SK-N-SH (cell line): ENCODE results near the gene PTGER1. TPM values are rescaled to one million over a fixed set of nuclear protein-coding genes. Genes with fewer than 3 reads are reported as not detected.

Experiments
- CTCF ChIA-PET: fragments of 300-600, 350-600 bp; formaldehyde crosslinking; extraction: SDS; loops from one replicate; lab custom pipeline; 2021; lab: Yijun Ruan, JAX
- POLR2A ChIA-PET: fragments of 350-600 bp; sonication (Branson Sonifier 250); formaldehyde crosslinking; extraction: SDS; loops from one replicate; lab custom pipeline; 2020; ENCODE audit warnings: antibody characterized with exemption, inconsistent platforms; lab: Yijun Ruan, JAX
- DNase-seq: peaks from one replicate; pipeline ENCODE4 v3.0.0; 2012
- H2AFZ ChIP-seq: fragments of 200-600 bp; sonication (generic); 2 replicates; pipeline ENCODE4 v1.8.1; 2016; ENCODE audit warnings: antibody characterized with exemption, mild to moderate bottlenecking, low read depth
- H3F3A ChIP-seq: fragments of 200-600 bp; sonication (generic); replicated peaks from 2 replicates; pipeline ENCODE3; 2016; ENCODE audit warnings: antibody characterized with exemption, mild to moderate bottlenecking; ENCODE audit not compliant: insufficient read depth
- H3K27ac ChIP-seq, 2 experiments: fragments of 200-500 bp in 1 of 2; fragments of 200-600 bp in 1 of 2; sonication (Bioruptor generic) in 1 of 2; sonication (generic), shearing (Covaris generic) in 1 of 2; 2 replicates each; pipeline versions ENCODE4 v1.5.1 to v1.6.1; 2014 to 2016; ENCODE audit warnings: low read depth in 2 of 2, inconsistent platforms in 1 of 2, low read length in 1 of 2, mild to moderate bottlenecking in 1 of 2, mixed read lengths in 1 of 2
- H3K27me3 ChIP-seq: fragments of 200-600 bp; sonication (generic), shearing (Covaris generic); 2 replicates; pipeline ENCODE4 v1.6.1; 2016; ENCODE audit warnings: mixed run types; ENCODE audit not compliant: insufficient read depth
- H3K36me3 ChIP-seq, 2 experiments: fragments of 200-500 bp in 1 of 2; fragments of 200-600 bp in 1 of 2; sonication (Bioruptor generic) in 1 of 2; sonication (generic) in 1 of 2; replicated peaks in 1 of 2; 2 replicates each; pipeline versions ENCODE3 to v1.5.1; 2014 to 2016; ENCODE audit warnings: low read length in 1 of 2, mild to moderate bottlenecking in 1 of 2; ENCODE audit not compliant: insufficient read depth in 2 of 2, control insufficient read depth in 1 of 2
- H3K4me1 ChIP-seq, 2 experiments: fragments of 200-500 bp in 1 of 2; fragments of 200-600 bp in 1 of 2; sonication (Bioruptor generic) in 1 of 2; sonication (generic), shearing (Covaris generic) in 1 of 2; 2 replicates each; pipeline versions ENCODE4 v1.5.1 to v1.6.1; 2014 to 2016; ENCODE audit warnings: low read depth in 1 of 2, low read length in 1 of 2, mixed run types in 1 of 2; ENCODE audit not compliant: insufficient read depth in 2 of 2, control insufficient read depth in 1 of 2
- H3K4me2 ChIP-seq: fragments of 200-600 bp; sonication (generic), shearing (Covaris generic); 2 replicates; pipeline ENCODE4 v1.6.1; 2017; ENCODE audit warnings: mixed run types
- H3K4me3 ChIP-seq, 2 experiments: fragments of 200-500 bp in 1 of 2; fragments of 200-600 bp in 1 of 2; sonication (Bioruptor generic) in 1 of 2; sonication (generic), shearing (Covaris generic) in 1 of 2; 2 replicates each; pipeline versions ENCODE4 v1.5.1 to v1.8.1; 2014 to 2016; ENCODE audit warnings: low read depth in 2 of 2, inconsistent platforms in 1 of 2, low read length in 1 of 2, mild to moderate bottlenecking in 1 of 2, mixed read lengths in 1 of 2, moderate library complexity in 1 of 2
- H3K79me2 ChIP-seq: fragments of 200-600 bp; sonication (generic); 2 replicates; pipeline ENCODE4 v1.8.1; 2017; ENCODE audit warnings: mild to moderate bottlenecking; ENCODE audit not compliant: insufficient read depth
- H3K9ac ChIP-seq: fragments of 200-600 bp; sonication (generic); 2 replicates; pipeline ENCODE4 v1.6.1; 2017; ENCODE audit warnings: mixed run types
- H3K9me2 ChIP-seq: fragments of 200-600 bp; sonication (generic); 2 replicates; pipeline ENCODE4 v1.6.1; 2017; ENCODE audit warnings: mixed run types
- H3K9me3 ChIP-seq: fragments of 200-600 bp; sonication (generic); 2 replicates; pipeline ENCODE4 v1.6.1; 2017; ENCODE audit warnings: mixed run types, mild to moderate bottlenecking, moderate library complexity
- H4K20me1 ChIP-seq: fragments of 200-600 bp; sonication (generic); 2 replicates; pipeline ENCODE4 v1.6.1; 2017; ENCODE audit warnings: mild to moderate bottlenecking, mixed run types; ENCODE audit not compliant: insufficient read depth
- EP300 ChIP-seq, 2 experiments: IDR thresholded peaks; 2 replicates each; pipeline versions ENCODE4 v1.4.0 to v1.6.1; 2012; ENCODE audit warnings: borderline replicate concordance in 1 of 2, low read depth in 1 of 2, low read length in 1 of 2
- FOSL2 ChIP-seq: IDR thresholded peaks from 2 replicates; pipeline ENCODE4 v1.4.0; 2012; ENCODE audit warnings: low read depth, mild to moderate bottlenecking, moderate library complexity, borderline replicate concordance
- FOXJ3 ChIP-seq: sonication (generic); formaldehyde crosslinking; IDR thresholded peaks from 2 replicates; pipeline ENCODE4 v1.5.1; 2020; ENCODE audit warnings: mild to moderate bottlenecking, missing genetic modification reagents
- GABPA ChIP-seq: IDR thresholded peaks from 2 replicates; pipeline ENCODE4 v1.4.0; 2012; ENCODE audit warnings: low read depth, mild to moderate bottlenecking
- GATA2 ChIP-seq: sonication (generic); formaldehyde crosslinking; IDR thresholded peaks from 2 replicates; pipeline ENCODE4 v1.5.0; 2020; ENCODE audit warnings: mild to moderate bottlenecking, missing genetic modification reagents
- MEF2A ChIP-seq: IDR thresholded peaks from 2 replicates; pipeline ENCODE4 v1.4.0; 2012; ENCODE audit warnings: low read depth, borderline replicate concordance
- MXI1 ChIP-seq: IDR thresholded peaks from 2 replicates; pipeline ENCODE4 v1.6.1; 2012; ENCODE audit warnings: mild to moderate bottlenecking, low read depth, low read length, improper control_type of control experiment
- NFIC ChIP-seq: IDR thresholded peaks from 2 replicates; pipeline ENCODE4 v1.4.0; 2012; ENCODE audit warnings: borderline replicate concordance
- POLR2AphosphoS5 ChIP-seq: IDR thresholded peaks from 2 replicates; pipeline ENCODE4 v1.6.1; 2012; ENCODE audit warnings: low read depth, low read length
- RAD21 ChIP-seq: IDR thresholded peaks from 2 replicates; pipeline ENCODE4 v1.6.1; 2012; ENCODE audit warnings: mild to moderate bottlenecking, low read length
- RCOR1 ChIP-seq: fragments of 150-350 bp; IDR thresholded peaks from 2 replicates; pipeline ENCODE4 v1.6.1; 2017; ENCODE audit warnings: antibody characterized with exemption, low read length
- SMC3 ChIP-seq: IDR thresholded peaks from 2 replicates; pipeline ENCODE4 v1.6.1; 2012; ENCODE audit warnings: low read depth, low read length, improper control_type of control experiment
- TAF1 ChIP-seq: IDR thresholded peaks from 2 replicates; pipeline ENCODE4 v1.6.1; 2012; ENCODE audit warnings: low read depth, mild to moderate bottlenecking, low read length, moderate library complexity, borderline replicate concordance
- TCF12 ChIP-seq: IDR thresholded peaks from 2 replicates; pipeline ENCODE4 v1.4.0; 2012
- TEAD4 ChIP-seq: IDR thresholded peaks from 2 replicates; pipeline ENCODE4 v1.4.0; 2012; ENCODE audit warnings: mild to moderate bottlenecking, borderline replicate concordance; ENCODE audit not compliant: insufficient read depth
- YY1 ChIP-seq: IDR thresholded peaks from 2 replicates; pipeline ENCODE4 v1.4.0; 2012; ENCODE audit warnings: low read depth, mild to moderate bottlenecking
- WGBS: methylation state at CpG from one replicate; pipeline ENCODE4 v1.1.6; 2017; ENCODE audit warnings: low lambda C conversion rate; 5-methylcytosine and 5-hydroxymethylcytosine counted together
- polyA plus RNA-seq, 3 experiments: library from polyadenylated mRNA; depleted of rRNA; stranded (reverse); fragments of >200 nt; gene quantifications; 2 replicates each; pipeline ENCODE4 v1.2.3, GENCODE V29; 2012
- TF ChIP-seq, protein P1 (sequence below): IDR thresholded peaks from 2 replicates; pipeline ENCODE4 v1.4.0; 2012; ENCODE audit warnings: low read depth, borderline replicate concordance
- TF ChIP-seq, protein P2 (sequence below): fragments of 200-600 bp; sonication (generic); IDR thresholded peaks from 2 replicates; pipeline ENCODE4 v1.6.1; 2017; ENCODE audit warnings: antibody characterized with exemption, mild to moderate bottlenecking, moderate library complexity

PTGER1 gene
- polyA plus RNA-seq, 1 of the 3 experiments (the other 2 are of a cell fraction): 6.0 TPM

DNA sequence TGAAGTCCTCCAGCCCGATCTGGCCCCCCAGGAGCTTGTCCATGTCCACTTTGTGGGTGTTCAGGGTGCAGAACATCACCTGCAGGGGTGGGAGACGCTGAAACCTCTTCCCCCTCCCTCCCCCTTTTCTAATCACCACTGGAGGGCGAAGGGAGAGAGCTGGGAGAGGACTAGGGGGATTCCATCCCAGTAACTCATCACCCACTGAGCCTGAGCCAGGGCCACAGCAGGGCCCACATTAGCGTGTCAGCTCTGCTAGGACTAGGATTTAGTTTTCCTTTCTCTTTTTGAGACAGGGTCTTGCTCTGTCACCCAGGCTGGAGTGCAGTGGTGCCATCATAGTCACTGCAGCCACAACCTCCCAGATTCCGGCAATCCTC lies 5.5 kb upstream of the PTGER1 start:
- Histone ChIP-seq H3K79me2 (peaks cover 10% of the 10 kb centered on the region; the same call in 1 of the 2 replicates), H3K27me3 (no peaks in the 10 kb centered on the region), H3F3A (peaks cover 11% of the 10 kb centered on the region), H3K36me3 (peaks cover under 1 to 10% of the 10 kb centered on the region in 2 experiments), H2AFZ (no peak overlapping the region), H3K9me3 (no peaks in the 10 kb centered on the region), H3K4me3 (no peak overlapping the region), H3K27ac (peak overlapping the region in 1 of 2 experiments; percentile 22; a peak in 1 of 4 replicates), H3K4me2 (no peak overlapping the region), H4K20me1 (no peaks in the 10 kb centered on the region; the same call in 1 of the 2 replicates), H3K9me2 (no peaks in the 10 kb centered on the region), H3K9ac (no peak overlapping the region), H3K4me1 (peaks cover 12 to 21% of the 10 kb centered on the region in 2 experiments; a peak in 2 of 4 replicates)
- CTCF ChIA-PET: interaction anchor here (0.7 to 4.8 kb wide), 34 partner anchors 9 to 411 kb away, joined by 3 to 45 read pairs (median 6); partner anchors contain the start of genes ASF1B, DNAJB1 and GIPC1
- whole genome bisulfite sequencing: 63% methylated on average over 4 of the region's 5 CpGs
- peak; percentile 47 for DNase-seq
- TF ChIP-seq FOXJ3 (no peak), EP300 (IDR thresholded peaks at IDR 0.05; ENCODE audit: borderline replicate concordance in 1 of 2, low read depth in 1 of 2, low read length in 1 of 2) (no peak)
- POLR2A ChIA-PET: no interaction called here

DNA sequence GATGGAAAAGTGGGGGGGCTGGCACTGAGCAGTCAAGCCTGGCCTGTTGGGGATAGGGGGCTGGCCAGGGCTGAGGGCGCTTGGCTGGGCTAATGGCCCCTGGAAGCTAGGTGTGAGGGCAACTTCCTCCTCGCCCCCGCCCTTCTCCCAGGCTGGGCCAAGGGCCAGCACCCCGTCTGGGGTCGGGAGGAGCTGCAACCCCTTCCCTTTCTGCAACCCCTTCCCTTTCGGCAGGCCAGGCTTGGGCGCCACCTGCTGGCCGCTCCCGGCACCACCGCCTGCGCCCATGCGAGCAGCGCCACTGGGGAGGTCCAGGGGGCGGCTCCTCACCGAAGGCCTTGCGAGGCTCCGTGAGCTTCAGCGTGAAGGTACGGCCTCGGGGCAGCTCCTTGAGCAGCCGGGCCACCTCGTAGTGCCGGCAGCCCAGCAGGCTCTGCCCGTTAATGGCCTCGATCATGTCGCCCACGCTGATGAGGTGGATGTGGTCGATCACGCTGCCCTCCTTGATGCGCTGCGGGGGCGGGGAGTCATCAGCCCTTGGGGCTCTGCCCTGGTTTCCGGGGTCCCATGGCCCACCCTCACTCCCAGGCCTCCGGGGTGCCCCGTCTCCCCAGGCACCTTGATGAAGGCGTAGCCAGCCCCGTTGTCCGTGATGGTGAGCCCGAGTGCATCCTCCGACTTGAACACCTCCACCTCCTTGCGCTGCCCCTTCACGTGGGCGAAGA lies 5.0 kb upstream of the PTGER1 start:
- H3K36me3 ChIP-seq: peaks cover 0 to 10% of the 10 kb centered on the region in 2 experiments
- H3K27ac ChIP-seq: peak overlapping the region in 1 of 2 experiments; percentile 22; a peak in 1 of 4 replicates
- WGBS: 75% methylated on average over 18 of the region's 43 CpGs
- TF ChIP-seq, protein P1, sequence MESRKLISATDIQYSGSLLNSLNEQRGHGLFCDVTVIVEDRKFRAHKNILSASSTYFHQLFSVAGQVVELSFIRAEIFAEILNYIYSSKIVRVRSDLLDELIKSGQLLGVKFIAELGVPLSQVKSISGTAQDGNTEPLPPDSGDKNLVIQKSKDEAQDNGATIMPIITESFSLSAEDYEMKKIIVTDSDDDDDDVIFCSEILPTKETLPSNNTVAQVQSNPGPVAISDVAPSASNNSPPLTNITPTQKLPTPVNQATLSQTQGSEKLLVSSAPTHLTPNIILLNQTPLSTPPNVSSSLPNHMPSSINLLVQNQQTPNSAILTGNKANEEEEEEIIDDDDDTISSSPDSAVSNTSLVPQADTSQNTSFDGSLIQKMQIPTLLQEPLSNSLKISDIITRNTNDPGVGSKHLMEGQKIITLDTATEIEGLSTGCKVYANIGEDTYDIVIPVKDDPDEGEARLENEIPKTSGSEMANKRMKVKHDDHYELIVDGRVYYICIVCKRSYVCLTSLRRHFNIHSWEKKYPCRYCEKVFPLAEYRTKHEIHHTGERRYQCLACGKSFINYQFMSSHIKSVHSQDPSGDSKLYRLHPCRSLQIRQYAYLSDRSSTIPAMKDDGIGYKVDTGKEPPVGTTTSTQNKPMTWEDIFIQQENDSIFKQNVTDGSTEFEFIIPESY: no peak
- TF ChIP-seq FOSL2: no peak
- TF ChIP-seq MXI1: no peak
- TF ChIP-seq TCF12: no peak
- TF ChIP-seq, protein P2, sequence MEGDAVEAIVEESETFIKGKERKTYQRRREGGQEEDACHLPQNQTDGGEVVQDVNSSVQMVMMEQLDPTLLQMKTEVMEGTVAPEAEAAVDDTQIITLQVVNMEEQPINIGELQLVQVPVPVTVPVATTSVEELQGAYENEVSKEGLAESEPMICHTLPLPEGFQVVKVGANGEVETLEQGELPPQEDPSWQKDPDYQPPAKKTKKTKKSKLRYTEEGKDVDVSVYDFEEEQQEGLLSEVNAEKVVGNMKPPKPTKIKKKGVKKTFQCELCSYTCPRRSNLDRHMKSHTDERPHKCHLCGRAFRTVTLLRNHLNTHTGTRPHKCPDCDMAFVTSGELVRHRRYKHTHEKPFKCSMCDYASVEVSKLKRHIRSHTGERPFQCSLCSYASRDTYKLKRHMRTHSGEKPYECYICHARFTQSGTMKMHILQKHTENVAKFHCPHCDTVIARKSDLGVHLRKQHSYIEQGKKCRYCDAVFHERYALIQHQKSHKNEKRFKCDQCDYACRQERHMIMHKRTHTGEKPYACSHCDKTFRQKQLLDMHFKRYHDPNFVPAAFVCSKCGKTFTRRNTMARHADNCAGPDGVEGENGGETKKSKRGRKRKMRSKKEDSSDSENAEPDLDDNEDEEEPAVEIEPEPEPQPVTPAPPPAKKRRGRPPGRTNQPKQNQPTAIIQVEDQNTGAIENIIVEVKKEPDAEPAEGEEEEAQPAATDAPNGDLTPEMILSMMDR: peak; percentile 89
- no peak for TF ChIP-seq MEF2A
- TF ChIP-seq NFIC: no peak
- TF ChIP-seq TEAD4: no peak
- no peak for TF ChIP-seq POLR2AphosphoS5
- no peak for TF ChIP-seq EP300 (IDR thresholded peaks at IDR 0.05; ENCODE audit: borderline replicate concordance in 1 of 2, low read depth in 1 of 2, low read length in 1 of 2)
- TF ChIP-seq RCOR1: no peak
- TF ChIP-seq YY1: no peak
- no peak for TF ChIP-seq TAF1
- peak; percentile 54 for TF ChIP-seq RAD21
- no peak for TF ChIP-seq GABPA
- TF ChIP-seq SMC3: peak; percentile 56
- no peak for TF ChIP-seq GATA2 (CRISPR knock-in tag)
- H3K9me2 ChIP-seq: no peaks in the 10 kb centered on the region
- H3K9me3 ChIP-seq: no peaks in the 10 kb centered on the region
- H2AFZ ChIP-seq: no peak overlapping the region
- no peaks in the 10 kb centered on the region for H4K20me1 ChIP-seq
- peak; percentile 95 for DNase-seq
- peaks cover 10% of the 10 kb centered on the region; the same call in 1 of the 2 replicates for H3K79me2 ChIP-seq
- H3K27me3 ChIP-seq: no peaks in the 10 kb centered on the region
- no peak overlapping the region for H3K4me2 ChIP-seq
- ChIA-PET CTCF (interaction anchor here (0.6 to 4.8 kb wide), 51 partner anchors 8 to 411 kb away, joined by 3 to 45 read pairs (median 4); partner anchors contain the start of genes ASF1B, DNAJB1 and GIPC1), POLR2A (no interaction called here)
- H3F3A ChIP-seq: peaks cover 11% of the 10 kb centered on the region
- H3K9ac ChIP-seq: no peak overlapping the region
- peaks cover 18 to 26% of the 10 kb centered on the region in 2 experiments; a peak in 3 of 4 replicates for H3K4me1 ChIP-seq
- peak overlapping the region in 1 of 2 experiments; percentile 50; a peak in 1 of 4 replicates for H3K4me3 ChIP-seq
